Nephron progenitor cell (in vitro differentiated cells): ENCODE data around the gene L1CAM.

ENCODE experiments used
- DNase-seq: peaks from one replicate; pipeline ENCODE4 v3.0.0; 2021
- H3K27ac Mint-ChIP-seq: 2 replicates; pipeline ENCODE4 v1.8.0; 2021; ENCODE audit warnings: mild to moderate bottlenecking, moderate library complexity, mixed read lengths
- H3K27me3 Mint-ChIP-seq: 2 replicates; pipeline ENCODE4 v1.8.0; 2021; ENCODE audit warnings: mild to moderate bottlenecking, low read depth, mixed read lengths; ENCODE audit not compliant: poor library complexity
- H3K36me3 Mint-ChIP-seq: 2 replicates; pipeline ENCODE4 v1.8.0; 2021; ENCODE audit warnings: low read depth, mixed read lengths
- H3K4me1 Mint-ChIP-seq: 2 replicates; pipeline ENCODE4 v1.8.0; 2021; ENCODE audit warnings: mixed read lengths
- H3K4me3 Mint-ChIP-seq: 2 replicates; pipeline ENCODE4 v1.8.0; 2021; ENCODE audit warnings: mild to moderate bottlenecking, moderate library complexity, mixed read lengths
- H3K9me3 Mint-ChIP-seq: 2 replicates; pipeline ENCODE4 v1.8.0; 2021; ENCODE audit warnings: mild to moderate bottlenecking, moderate library complexity, mixed read lengths
- TF ChIP-seq, protein P1 (sequence below): fragments of 200-600 bp; sonication (generic); IDR thresholded peaks from 2 replicates; pipeline ENCODE4 v1.5.0; 2021; ENCODE audit warnings: antibody characterized with exemption

L1CAM gene

DNA sequence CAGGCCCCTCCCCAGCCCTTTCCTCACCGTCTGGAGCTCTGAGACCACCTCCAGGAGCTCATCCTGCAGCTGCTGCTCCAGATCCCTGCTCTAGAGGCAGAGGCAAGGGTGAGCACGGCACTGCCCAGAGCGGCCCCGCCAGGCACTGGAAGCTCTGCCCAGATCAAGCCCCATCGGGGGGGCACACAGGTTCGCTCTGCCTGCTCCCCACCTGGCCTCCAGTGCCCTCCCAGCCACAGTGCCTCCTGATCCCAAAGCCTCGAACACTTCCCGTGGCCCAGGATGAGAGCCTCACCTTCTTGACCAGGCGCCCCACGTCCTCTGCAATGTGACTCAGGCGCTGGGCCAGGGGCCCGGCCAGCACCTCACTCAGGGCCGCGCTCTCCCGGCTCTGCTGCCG, 35.1 kb upstream of the L1CAM start:
- no peak for DNase-seq
- H3K27ac Mint-ChIP-seq, result no peak overlapping the region
- peaks cover 30% of the 10 kb centered on the region for H3K4me1 Mint-ChIP-seq
- H3K36me3 Mint-ChIP-seq, result peaks cover 5% of the 10 kb centered on the region
- no peak overlapping the region for H3K4me3 Mint-ChIP-seq
- TF ChIP-seq, protein P1, sequence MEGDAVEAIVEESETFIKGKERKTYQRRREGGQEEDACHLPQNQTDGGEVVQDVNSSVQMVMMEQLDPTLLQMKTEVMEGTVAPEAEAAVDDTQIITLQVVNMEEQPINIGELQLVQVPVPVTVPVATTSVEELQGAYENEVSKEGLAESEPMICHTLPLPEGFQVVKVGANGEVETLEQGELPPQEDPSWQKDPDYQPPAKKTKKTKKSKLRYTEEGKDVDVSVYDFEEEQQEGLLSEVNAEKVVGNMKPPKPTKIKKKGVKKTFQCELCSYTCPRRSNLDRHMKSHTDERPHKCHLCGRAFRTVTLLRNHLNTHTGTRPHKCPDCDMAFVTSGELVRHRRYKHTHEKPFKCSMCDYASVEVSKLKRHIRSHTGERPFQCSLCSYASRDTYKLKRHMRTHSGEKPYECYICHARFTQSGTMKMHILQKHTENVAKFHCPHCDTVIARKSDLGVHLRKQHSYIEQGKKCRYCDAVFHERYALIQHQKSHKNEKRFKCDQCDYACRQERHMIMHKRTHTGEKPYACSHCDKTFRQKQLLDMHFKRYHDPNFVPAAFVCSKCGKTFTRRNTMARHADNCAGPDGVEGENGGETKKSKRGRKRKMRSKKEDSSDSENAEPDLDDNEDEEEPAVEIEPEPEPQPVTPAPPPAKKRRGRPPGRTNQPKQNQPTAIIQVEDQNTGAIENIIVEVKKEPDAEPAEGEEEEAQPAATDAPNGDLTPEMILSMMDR, result no peak
- H3K27me3 Mint-ChIP-seq, result no peaks in the 10 kb centered on the region
- peaks cover 58% of the 10 kb centered on the region for H3K9me3 Mint-ChIP-seq

DNA sequence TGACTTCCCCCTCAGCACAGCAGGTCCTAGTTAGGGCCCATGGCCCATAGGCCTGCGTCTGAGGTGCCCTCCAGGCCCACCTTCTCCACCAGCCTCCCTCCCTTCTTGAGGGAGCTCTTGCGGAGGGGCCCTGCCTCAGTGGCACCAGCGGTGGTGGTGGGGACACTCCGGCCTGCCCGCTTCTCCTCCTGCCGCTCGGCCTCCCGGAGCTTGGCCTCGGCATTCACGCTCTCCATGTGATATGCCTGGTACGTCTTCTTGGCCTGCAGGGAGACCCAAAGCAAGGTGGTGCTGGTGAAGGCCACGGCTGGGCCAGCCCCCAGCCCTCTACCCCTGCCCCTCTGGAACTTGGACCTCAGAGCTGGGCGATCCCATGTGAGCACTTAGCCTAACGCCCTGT, 34.6 kb upstream of the L1CAM start:
- peaks cover 60% of the 10 kb centered on the region for H3K9me3 Mint-ChIP-seq
- TF ChIP-seq, protein P1, result no peak
- no peak overlapping the region for H3K27ac Mint-ChIP-seq
- peaks cover 26% of the 10 kb centered on the region for H3K4me1 Mint-ChIP-seq
- no peak for DNase-seq
- peaks cover 5% of the 10 kb centered on the region for H3K36me3 Mint-ChIP-seq
- no peaks in the 10 kb centered on the region for H3K27me3 Mint-ChIP-seq
- H3K4me3 Mint-ChIP-seq, result no peak overlapping the region

DNA sequence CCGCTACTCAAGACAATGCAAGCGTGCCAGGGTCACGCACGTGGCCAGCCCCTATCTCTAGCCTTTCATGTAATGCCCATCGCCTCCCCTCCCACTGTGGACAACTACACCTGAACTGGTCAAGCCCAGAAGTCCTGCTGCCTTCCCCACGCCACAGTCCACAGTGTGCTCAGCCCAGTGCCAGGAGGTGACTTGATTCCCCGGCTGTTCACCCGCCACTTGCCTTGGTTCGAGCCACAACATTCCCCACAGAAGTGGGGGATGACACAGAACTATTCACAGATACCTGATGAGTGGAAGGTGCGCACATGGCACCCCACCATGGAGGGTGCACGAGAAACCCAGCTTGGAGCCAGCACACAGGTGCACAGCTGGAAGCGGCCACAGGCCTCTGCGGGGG, 33.3 kb upstream of the L1CAM start:
- Mint-ChIP-seq H3K4me1 (peaks cover 15% of the 10 kb centered on the region), H3K4me3 (no peak overlapping the region), H3K36me3 (peaks cover 5% of the 10 kb centered on the region), H3K27ac (no peak overlapping the region), H3K27me3 (no peaks in the 10 kb centered on the region), H3K9me3 (peaks cover 54% of the 10 kb centered on the region)
- DNase-seq, result no peak
- TF ChIP-seq, protein P1, result no peak

DNA sequence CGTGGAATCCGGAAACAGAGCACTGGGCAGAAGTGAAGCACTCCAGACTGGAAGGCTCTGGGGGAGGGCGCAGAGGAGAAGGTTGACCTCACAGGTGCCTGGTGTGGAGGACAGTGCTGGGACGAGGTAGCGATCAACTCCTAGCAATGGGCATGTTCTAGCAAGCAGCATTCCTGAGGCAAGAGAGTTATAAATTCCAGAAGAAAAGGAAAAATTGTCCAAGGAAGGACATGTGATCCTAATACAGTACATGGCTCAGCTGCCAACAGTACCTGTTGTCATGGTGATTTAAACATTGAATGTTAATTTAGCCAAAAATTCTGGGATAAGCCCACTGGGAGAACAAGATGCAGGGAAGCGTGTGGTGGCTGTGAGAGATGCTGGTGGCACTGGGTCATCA, 31.9 kb upstream of the L1CAM start:
- TF ChIP-seq, protein P1, result no peak
- DNase-seq, result no peak
- H3K27me3 Mint-ChIP-seq, result no peaks in the 10 kb centered on the region
- H3K27ac Mint-ChIP-seq, result no peak overlapping the region
- H3K4me1 Mint-ChIP-seq, result peaks cover 12% of the 10 kb centered on the region
- peaks cover 53% of the 10 kb centered on the region for H3K9me3 Mint-ChIP-seq
- H3K36me3 Mint-ChIP-seq, result peaks cover 5% of the 10 kb centered on the region
- H3K4me3 Mint-ChIP-seq, result no peak overlapping the region

DNA sequence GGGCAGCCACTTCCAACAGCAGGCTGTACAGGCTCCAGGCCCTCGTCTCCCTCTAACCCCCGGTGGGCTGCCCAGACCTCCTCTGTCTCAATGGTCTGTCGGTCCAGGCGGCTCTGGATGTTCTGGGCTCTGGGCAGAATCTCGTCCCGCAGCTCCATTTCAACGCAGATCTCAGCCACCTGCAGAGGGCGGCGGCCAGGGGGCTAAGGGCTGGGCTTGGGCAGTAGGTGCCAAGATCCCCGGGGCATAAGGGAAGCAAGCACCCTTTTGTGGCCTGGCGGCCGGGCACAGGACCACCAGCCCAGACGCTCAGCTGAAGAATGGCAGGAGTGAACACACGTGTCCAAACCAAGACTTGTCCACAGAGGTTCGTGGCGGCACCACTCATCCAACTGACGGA, 27.7 kb upstream of the L1CAM start:
- Mint-ChIP-seq H3K4me1 (peaks cover 8% of the 10 kb centered on the region), H3K27me3 (no peaks in the 10 kb centered on the region), H3K27ac (no peak overlapping the region), H3K4me3 (no peak overlapping the region), H3K36me3 (peaks cover 5% of the 10 kb centered on the region), H3K9me3 (peaks cover 53% of the 10 kb centered on the region)
- no peak for DNase-seq
- TF ChIP-seq, protein P1, result no peak

DNA sequence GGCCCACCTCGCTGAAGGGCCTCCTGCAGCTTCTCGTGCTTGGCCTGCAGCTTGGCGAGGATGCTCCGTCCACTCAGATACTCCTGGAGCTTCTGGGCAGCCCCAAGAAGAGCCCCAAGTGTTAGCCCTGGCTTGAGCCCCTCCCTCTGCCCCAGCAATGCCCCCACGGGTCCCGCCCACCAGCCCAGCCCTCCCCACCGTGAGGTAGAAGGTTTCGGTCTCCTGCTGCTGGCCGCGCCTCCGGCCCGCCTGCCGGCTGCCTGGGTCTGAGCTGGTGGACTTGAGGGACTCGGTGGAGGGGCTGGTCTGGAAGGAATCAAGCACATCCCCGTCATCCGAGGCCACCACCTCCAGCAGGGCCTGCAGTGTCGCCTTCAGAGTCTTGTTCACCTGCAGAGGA, 27.2 kb upstream of the L1CAM start:
- H3K36me3 Mint-ChIP-seq, result peaks cover 5% of the 10 kb centered on the region
- peaks cover 8% of the 10 kb centered on the region for H3K4me1 Mint-ChIP-seq
- H3K27ac Mint-ChIP-seq, result no peak overlapping the region
- peaks cover 53% of the 10 kb centered on the region for H3K9me3 Mint-ChIP-seq
- no peak for DNase-seq
- no peaks in the 10 kb centered on the region for H3K27me3 Mint-ChIP-seq
- no peak overlapping the region for H3K4me3 Mint-ChIP-seq
- TF ChIP-seq, protein P1, result no peak
